ENCODE measurements around the gene HSD3B7.

Gene HSD3B7

GRCh38 chr16:31031276-31031675 is 46.3 kb downstream of the HSD3B7 start:
- DNase-seq: no peak

- peak; percentile 93 to 96 for DNase-seq
These were observed 48.0 kb downstream of the HSD3B7 start, which contains the start of gene STX4 for GRCh38 chr16:31032736-31033708. TSS of gene STX4 (plus strand) at chr16:31033558. CDS start at chr16:31033806, 248 bp downstream.

GRCh38 chr16:31033709-31034492 is 48.9 kb downstream of the HSD3B7 start:
- peak in 1 of 2 experiments; percentile 38 for DNase-seq

GRCh38 chr16:31036691-31037090 is 51.7 kb downstream of the HSD3B7 start:
- DNase-seq: no peak

Measured in cerebellar nuclear complex (tissue), 1 donor.